GM21526 (cell line): Measurements from ENCODE around the gene CERS4.
"Not testable (repeated sequence)": the region's sequence is repeated elsewhere in the genome, so short reads cannot be mapped to it uniquely, and the experiment has no call there.

Experiments used
- ATAC-seq: cut with Tn5 transposase; IDR thresholded peaks from one replicate; pipeline ENCODE4 v1.9.1; 2021; ENCODE audit warnings: moderate library complexity; ENCODE audit not compliant: unreplicated experiment, low FRiP score

The CERS4 gene

DNA sequence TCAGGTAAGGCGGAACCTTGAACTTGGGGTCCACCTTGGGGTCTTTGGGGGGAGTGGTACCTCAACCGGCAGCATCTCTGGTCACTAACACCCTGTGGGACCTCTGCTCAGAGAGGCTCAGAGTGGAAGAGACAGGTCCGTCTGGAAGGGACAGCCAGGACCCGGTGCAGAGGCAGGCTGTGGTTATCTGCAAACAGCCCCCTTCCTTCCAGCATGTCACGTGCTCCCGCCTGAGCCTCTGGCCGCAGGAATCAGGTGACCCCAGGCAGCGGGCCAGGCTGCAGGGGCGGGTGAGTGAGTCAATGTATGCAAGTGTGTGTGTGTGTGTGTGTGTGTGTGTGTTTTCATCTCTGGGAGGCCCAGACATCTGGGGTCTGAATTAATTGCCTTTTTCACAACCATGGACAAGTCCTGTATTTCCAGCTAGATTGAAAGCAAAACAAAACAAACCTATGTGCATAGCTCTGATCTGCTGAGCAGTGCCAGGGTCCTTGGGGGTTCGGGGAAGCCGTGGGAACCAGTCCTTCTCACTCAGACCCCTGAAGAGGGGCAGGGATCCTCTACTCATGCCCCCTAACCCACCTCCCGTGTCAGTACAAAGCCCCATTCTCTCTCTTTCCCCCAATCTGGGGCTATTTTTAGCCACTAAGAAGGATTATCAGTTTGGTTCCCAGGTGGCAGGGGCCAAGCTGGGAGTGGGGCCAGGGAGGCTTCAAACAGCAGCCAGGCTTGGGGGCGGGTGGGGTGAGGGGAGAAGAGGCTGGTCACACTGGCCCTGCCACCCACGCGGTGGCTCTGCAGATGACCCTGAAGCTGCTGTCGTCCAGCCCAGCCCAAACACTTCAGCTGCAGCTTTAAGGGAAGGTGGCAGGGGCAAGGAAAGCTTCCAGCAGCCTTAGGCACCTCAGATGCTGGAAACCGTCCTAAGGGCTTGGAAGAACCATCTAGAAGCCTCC lies 31.4 kb downstream of the CERS4 start:
- no peak for ATAC-seq

DNA sequence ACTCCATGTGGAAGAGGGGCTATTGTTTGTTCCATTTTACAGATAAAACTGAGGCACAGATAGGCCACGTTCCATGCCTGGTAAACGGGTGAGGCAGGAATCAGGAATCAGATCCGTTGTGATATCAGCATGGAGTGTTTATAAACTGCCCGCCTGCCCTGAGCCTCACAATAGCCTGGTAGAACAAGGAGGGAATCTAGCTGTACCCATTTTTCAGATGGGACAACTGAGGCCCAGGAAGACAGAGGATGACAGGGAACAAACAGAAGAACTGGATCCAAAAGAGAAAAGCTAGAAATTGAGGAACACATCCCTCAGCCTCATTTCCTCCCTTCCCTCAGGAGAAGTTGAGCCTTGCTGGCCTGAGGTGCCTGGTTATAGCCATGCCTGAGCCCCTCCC lies 32.5 kb downstream of the CERS4 start:
- ATAC-seq: no peak

DNA sequence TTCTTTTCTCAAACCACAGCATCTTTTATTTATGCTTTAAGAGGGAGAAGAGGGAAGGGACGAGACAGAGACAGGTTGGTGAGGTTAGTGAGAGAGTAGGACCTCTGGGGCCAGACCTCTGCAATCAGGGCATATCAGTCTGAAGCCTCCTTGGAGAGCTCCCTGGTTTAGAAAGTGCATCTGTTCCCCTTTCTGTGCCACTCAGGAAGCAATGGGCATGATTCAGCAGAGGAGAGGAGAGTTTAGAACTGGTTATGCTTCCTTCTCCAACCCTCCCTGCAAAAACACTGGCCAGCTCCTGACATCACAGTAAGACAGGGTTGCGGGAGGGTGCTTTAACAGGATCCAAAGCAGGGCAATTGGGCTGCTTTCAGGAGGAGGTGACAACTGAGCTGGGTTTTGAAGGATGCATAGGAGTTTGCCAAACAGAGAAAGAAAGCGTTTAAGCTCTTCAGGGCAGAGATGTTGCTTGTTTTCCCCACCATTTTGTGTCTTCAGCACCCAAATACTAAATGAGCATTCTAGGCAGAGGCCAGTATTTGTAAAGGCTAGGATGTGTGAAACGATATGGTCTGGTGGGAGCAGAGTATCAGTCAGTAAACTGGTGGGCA lies 33.1 kb downstream of the CERS4 start:
- ATAC-seq: no peak

DNA sequence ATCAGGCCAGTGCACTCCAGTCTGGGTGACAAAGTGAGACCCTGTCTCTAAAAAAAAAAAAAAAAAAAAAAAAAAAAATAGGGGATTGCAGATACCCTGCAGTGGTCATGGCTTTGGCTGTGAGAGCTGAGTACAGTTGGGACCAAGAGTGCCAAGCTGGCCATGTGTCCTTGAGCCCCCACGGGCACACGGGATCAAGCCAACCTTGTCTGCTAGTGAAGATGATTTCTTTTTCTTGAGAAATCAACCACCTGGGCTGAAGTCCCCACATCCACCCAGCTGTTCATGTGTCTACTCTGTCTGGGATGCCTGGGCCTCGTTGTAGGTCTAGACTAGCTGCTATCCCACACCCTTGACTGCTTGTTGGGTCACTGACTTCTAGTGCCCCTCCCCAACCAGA lies 34.0 kb downstream of the CERS4 start:
- ATAC-seq: no peak

DNA sequence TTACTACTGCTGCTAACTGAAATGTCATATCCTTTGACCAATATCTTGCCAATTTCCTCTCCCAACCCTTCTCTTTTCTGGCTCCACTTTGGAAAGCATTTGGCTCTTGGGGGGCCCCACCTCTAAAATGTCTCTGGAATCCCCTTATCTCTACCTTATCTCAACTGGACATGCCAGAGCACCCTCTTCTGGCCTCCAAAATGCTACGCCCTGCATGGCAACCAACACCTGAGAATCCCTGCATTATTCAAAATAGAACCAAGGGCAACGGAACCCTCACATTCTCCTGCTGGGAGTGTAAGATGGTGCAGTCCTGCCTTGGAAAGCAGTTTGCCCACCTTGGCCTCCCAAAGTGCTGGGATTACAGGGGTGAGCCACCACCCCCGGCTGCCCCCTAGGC lies 35.3 kb downstream of the CERS4 start:
- no peak for ATAC-seq

DNA sequence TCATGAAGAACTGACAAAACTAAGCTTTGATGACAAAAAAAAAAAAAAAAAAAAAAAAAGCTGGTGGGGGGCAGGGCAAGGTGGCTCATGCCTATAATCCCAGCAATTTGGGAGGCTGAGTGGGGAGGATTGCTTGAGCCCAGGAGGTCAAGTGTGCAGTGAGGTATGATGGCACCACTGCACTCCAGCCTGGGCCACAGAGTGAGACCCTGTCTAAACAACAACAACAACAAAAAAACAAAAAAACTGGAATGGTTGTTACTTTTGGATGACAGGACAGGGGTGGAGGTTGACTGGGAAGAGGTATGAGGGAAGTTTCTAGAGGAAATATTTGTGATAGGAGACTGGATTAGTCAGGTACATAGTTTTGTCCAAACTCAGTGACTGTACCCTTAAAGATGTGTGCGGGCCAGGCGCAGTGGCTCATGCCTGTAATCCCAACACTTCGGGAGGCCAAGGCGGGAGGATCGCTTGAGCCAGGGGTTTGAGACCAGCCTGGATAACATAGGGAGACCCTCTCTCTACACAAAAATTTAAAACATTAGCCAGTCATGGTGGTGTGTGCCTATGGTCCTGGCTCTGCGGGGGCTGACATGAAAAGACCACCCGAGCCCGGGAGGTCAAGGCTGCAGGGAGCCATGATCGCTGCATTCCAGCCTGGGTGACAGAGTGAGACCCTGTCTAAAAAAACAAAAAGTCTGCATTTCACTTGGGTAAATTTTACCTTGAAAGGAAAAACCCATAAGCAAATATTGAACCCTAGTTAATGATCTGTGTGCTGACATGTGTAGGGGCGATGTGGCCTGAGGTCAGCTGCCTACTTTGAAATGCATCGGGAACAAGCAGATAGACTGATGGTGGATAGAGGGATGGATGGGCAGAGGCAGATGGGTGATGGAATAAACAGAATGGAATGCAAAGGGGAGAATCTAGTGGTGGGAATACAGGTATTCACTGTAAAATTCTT lies 37.0 kb downstream of the CERS4 start:
- ATAC-seq: no peak

DNA sequence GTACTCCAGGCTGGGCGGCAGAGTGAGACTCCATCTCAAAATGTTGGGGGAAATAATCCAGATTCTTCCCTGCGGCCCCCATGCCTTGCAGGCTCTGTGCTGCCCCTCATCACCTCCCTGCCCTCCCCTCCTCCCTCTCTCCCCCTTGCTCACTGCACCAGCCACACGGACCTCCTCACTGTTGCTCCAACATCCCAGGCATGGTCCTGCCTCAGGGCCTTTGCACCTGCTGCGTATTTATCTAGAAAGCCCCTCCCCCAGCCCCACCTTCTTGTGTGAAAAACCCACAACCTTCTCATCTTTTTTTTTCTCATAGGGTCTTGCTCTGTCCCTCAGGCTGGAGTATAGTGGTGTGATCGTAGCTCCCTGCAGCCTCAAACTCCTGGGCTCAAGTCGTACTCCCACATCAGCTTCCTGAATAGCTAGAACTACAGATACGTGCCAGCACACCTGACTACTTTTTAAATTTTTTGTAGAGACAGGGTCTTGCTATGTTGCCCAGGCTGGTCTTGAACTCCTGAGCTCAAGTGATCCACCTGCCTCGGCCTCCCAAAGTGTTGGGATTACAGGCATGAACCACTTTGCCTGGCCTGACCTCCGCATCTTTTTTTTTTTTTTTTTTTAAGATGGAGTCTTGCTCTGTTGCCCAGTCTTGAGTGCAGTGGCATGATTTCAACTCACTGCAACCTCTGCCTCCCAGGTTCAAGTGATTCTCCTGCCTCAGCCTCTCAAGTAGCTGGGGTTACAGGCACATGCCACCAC lies 38.1 kb downstream of the CERS4 start:
- ATAC-seq: not testable (repeated sequence)

DNA sequence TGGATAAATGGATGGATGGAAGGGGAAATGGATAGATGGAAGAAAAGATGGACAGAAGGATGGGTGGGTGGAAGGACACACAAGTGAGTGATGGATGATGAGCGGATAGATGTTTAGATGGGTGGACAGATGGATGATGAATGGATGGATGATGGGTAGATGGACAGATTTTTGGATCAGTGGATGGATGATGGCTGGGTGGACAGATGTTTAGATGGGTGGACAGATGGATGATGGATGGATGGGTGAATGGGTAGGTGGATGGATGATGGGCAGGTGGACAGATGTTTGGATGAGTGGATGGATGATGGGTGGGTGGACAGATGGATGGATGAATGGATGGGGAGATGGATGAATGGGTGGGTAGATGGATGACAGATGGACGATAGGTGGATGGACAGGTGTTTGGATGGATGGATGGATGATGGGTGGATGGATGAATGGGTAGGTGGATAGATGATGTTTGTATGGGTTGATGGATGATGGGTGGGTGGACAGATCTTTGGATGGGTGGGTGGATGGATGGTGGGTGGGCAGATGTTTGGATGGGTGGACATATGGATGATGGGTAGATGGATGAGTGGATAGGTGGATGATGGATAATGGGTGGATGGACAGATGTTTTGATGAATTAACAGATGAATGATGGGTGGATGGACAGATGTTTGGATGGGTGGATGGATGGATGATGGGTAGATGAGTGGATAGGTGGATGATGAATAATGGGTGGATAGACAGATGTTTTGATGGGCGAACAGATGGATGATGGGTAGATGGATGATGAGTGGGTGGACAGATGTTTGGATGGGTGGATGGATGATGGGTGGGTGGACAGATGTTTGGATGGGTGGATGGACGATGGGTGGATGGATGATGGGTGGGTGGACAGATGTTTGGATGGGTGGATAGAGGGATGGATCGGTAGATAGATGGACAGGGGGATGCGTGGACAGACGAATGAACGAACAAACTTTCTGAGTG lies 39.5 kb downstream of the CERS4 start:
- ATAC-seq: no peak

DNA sequence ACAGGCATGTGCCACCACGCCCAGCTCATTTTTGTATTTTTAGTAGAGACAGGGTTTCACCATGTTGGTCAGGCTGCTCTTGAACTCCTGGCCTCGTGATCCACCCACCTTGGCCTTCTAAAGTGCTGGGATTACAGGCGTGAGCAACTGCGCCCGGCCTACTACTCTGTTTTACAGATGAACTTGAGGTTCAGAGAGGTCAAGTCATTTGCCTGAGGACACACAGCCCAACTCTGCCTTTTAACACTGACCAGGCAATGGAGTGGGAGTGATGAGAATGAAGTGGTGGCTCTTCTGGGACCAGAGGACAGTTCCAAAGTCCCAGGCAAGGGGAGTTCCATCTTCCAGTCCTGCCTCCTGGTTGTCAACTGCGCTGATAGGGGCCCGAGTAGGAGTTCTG lies 41.4 kb downstream of the CERS4 start:
- ATAC-seq: no peak

DNA sequence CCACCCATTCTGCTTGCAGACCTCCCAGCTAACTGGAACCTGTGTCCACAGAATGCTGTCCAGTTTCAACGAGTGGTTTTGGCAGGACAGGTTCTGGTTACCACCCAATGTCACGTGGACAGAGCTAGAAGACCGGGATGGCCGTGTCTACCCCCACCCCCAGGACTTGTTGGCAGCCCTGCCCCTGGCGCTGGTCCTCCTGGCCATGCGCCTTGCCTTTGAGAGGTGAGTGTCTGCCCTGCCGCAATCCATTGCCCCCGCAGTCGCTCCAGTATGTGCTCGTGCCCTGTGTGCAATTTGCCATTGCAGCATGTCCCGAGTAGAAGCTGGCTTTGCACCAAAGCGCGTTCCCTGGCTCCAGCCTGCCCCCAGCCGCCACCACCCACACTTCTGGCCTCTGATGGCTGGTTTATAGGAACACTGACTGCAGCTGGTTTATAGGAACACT lies 41.9 kb downstream of the CERS4 start:
- ATAC-seq: no peak

DNA sequence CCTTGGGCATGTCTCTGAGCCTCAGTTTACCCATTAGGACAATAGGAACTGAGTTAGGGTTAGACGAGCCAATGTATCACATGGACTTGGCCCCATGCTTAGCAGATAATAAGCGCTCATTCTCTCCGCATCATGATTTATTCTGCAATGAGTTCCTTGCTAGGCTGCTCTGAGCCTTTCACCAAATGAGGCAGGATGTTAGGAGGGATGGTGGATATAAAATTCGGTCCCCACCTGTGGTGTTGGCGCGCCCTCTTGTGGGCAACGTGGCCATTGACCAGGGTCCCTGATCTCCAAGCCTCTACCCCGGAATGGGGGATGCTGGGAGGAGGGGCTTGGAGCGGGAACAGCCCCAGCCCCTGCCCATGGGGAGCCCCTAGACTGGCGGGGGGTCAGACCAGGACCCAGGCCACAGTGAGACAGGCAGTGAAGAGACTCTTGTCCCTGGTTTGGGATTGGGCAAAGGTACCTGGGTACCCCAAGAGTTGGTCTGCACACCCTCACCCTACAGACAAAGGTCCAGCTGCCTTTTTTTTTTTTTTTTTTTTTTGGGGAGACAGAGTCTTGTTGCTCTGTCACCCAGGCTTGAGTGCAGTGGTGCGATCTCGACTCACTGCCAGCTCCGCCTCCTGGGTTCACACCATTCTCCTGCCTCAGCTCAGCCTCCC lies 43.9 kb downstream of the CERS4 start:
- no peak for ATAC-seq

DNA sequence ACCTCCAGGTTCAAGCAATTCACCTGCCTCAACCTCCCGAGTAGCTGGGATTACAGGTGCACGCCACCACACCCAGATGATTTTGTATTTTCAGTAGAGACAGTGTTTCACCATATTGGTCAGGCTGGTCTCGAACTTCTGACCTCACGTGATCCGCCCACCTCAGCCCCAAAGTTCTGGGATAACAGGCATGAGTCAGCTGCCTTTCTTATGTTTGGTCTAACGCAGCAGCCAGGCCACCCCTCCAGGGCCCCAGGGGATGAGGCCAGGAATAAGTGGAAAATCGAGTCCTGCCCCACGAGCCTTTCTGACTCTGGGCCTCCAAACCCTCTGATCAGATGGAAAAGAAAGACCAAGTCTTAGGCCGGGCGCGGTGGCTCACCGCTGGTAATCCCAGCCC lies 44.5 kb downstream of the CERS4 start:
- ATAC-seq: no peak

DNA sequence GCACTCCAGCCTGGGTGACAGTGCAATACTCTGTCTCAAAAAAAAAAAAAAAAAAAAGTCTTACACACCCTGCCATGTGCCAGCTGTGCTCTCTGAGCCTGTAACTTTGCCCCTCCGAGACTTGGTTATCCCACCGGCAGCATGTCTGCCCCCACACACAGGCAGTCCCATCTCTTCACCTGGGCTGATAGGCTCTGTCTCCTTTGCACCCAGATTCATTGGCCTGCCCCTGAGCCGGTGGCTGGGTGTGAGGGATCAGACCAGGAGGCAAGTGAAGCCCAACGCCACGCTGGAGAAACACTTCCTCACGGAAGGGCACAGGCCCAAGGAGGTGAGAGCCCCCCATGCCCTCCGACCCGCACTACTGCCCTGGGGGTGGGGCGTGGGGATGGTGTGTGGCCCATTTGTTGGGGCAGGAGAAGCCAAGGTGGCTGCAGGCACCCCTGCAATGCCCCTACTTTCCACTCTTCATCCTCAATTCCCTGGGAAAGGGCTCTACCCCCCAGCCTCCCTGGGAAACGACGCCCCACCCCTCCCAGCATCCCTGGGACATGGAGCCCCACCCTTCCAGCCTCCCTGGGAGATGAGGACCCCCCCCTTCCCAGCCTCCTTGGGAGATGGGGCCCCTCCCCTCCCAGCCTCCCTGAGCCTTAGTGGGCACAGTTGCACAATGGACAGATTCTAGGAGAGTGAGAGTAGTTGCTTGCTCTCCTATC lies 45.3 kb downstream of the CERS4 start:
- ATAC-seq: no peak

DNA sequence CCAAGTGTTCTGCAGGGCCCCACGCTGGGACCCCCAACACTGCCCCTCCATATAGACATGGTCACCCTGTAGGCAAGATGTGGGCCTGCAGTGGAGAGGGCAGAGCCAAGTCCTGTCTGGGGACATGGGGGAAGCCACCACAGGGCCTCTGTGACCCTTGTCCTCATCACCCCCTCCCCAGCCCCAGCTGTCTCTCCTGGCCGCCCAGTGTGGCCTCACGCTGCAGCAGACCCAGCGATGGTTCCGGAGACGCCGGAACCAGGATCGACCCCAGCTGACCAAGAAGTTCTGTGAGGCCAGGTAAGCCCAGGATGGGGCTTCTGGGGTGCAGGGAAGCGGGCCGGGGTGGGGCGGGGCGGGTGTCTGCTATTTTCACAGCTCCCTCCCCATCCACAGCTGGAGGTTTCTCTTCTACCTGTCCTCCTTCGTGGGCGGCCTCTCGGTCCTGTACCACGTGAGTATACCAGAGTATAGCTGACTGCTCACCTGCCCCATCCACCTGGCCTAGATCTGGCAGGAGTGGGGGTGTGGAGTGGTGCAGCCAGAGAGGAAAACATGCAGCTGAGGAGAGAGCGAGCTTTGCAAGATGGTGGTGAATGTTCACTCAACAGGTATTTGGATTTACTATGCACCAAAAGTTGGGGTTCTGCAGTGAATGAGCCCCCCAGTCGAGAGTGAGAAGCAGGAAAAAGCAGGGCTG lies 46.4 kb downstream of the CERS4 start:
- no peak for ATAC-seq

DNA sequence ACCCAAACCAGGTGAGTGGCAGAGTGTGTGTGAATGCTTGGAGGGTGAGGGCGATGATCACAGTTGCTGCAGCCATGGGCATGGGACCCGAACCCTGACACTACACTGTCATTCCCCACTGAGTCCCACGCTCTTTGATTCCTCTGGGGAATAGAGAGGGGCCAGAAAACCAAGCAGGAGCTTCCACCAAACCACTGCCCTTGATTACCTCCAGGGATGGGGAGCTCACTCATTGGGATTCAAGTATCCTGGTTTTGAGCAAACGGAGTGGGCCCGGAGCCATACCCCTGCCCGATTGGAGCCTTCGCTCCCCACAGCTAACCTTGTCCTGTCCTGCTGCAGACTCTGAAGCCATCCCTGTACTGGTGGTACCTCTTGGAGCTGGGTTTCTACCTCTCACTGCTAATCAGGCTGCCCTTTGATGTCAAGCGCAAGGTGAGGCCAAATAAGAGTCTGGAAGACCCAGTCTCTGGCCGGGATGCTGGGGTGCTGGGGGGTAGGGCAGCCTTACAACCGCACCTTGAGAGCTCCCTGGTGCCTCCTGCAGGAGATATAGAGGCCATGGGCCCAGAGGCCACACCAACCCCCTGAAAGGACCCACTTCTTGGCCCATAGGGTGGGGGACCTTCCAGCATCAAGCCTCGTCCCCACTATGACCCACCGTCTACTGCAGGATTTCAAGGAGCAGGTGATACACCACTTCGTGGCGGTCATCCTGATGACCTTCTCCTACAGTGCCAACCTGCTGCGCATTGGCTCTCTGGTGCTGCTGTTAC lies 47.3 kb downstream of the CERS4 start:
- ATAC-seq: no peak

DNA sequence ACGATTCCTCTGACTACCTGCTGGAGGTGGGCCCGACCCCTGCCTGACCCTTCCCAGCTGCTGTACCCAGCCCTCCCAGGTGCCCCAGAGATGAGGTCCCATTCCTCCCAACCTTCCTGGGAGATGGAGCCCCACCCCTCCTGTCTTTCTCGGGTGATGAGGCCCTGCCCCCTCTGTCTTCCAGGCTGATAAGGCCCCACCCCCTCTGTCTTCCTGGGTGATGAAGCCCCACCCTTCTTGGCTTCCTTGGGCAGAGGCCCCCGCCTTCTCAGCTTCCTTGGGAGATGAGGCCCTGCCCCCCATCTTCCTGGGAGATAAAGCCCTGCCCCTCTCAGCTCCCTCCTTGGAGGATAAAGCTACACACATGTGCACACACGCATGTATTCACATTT lies 47.9 kb downstream of the CERS4 start:
- ATAC-seq: no peak
